ENCODE results near the gene EXOSC5. TPM values are rescaled to one million over a fixed set of nuclear protein-coding genes. Genes with fewer than 3 reads are reported as not detected.
A peak's percentile ranks its signal among the peaks of the same experiment; 100 is the strongest.
"Not testable (repeated sequence)": the region's sequence is repeated elsewhere in the genome, so short reads cannot be mapped to it uniquely, and the experiment has no call there.

EXOSC5 gene
- total RNA-seq, 1 donor from 2014 or later: 13.9 TPM

- peak in 1 of 2 donors; percentile 57 for DNase-seq (ENCODE audit: low read depth in 2 of 2)
These were observed 46.3 kb downstream of the EXOSC5 start for GRCh38 chr19:41350735-41351338.

- not testable (repeated sequence) for DNase-seq (ENCODE audit: low read depth in 2 of 2)
These were observed 50.2 kb downstream of the EXOSC5 start for GRCh38 chr19:41346916-41347315.

- no peak for DNase-seq (ENCODE audit: low read depth in 2 of 2)
These were observed 53.0 kb downstream of the EXOSC5 start for GRCh38 chr19:41344162-41344561.

- DNase-seq (ENCODE audit: low read depth in 2 of 2): no peak
These were observed 55.3 kb downstream of the EXOSC5 start for GRCh38 chr19:41341669-41342490.

GRCh38 chr19:41339936-41340335, 57.2 kb downstream of the EXOSC5 start:
- DNase-seq (ENCODE audit: low read depth in 2 of 2): peak in 1 of 2 donors; percentile 30

Other genes with a start within 250 kb of the EXOSC5 start
- 0.65 TPM in 1 of 2 replicates, not detected in the other for gene CYP2S1, start 204.1 kb downstream of the EXOSC5 start, total RNA-seq
- gene AXL, start 178.1 kb downstream of the EXOSC5 start, total RNA-seq: 2.6 and 27.0 TPM in 2 replicates
- gene HNRNPUL1, start 133.0 kb downstream of the EXOSC5 start, total RNA-seq: 42.1 and 53.0 TPM in 2 replicates
- 4.4 and 8.7 TPM in 2 replicates for gene CCDC97, start 87.2 kb downstream of the EXOSC5 start, total RNA-seq
- 17.4 and 19.6 TPM in 2 replicates for gene TGFB1, start 43.4 kb downstream of the EXOSC5 start, total RNA-seq
- gene B9D2, start 33.2 kb downstream of the EXOSC5 start, total RNA-seq: 6.3 and 6.9 TPM in 2 replicates
- 2.2 and 3.3 TPM in 2 replicates for gene TMEM91, start 20.8 kb downstream of the EXOSC5 start, total RNA-seq
- 36.1 and 40.1 TPM in 2 replicates for gene BCKDHA, start 459 bp upstream of the EXOSC5 start, total RNA-seq
- 2.2 and 3.0 TPM in 2 replicates for gene B3GNT8, start 30.0 kb upstream of the EXOSC5 start, total RNA-seq
- gene DMAC2, start 42.6 kb upstream of the EXOSC5 start, total RNA-seq: 30.5 and 36.3 TPM in 2 replicates
- not detected in 2 replicates for gene ERICH4, start 45.8 kb upstream of the EXOSC5 start, total RNA-seq
- gene CEACAM21, start 178.8 kb upstream of the EXOSC5 start, total RNA-seq: 6.8 and 10.7 TPM in 2 replicates
- not detected in 2 replicates for gene CEACAM4, start 229.7 kb upstream of the EXOSC5 start, total RNA-seq

Measured in lung microvascular endothelial cell (primary cell).